H9 (cell line): ENCODE results near the gene ARID3A. TPM values are rescaled to one million over a fixed set of nuclear protein-coding genes. Genes with fewer than 3 reads are reported as not detected.

Experiments used
- DNase-seq: peaks from one replicate; pipeline ENCODE4 v3.0.0-alpha.2; 2017
- H2AFZ ChIP-seq: one replicate; pipeline ENCODE4 v1.6.1; 2013; ENCODE audit warnings: mild to moderate bottlenecking, low read length, control low read depth, moderate library complexity
- H2AK5ac ChIP-seq: 2 replicates; pipeline ENCODE4 v1.6.1; 2013; ENCODE audit warnings: low read length, control low read depth, mixed read lengths; ENCODE audit not compliant: insufficient read length
- H2BK120ac ChIP-seq: one replicate; pipeline ENCODE4 v1.6.1; 2013; ENCODE audit warnings: low read depth, mild to moderate bottlenecking, low read length, control low read depth, inconsistent platforms; ENCODE audit not compliant: poor library complexity, severe bottlenecking
- H2BK12ac ChIP-seq: 2 replicates; pipeline ENCODE4 v1.6.1; 2013; ENCODE audit warnings: low read length, control low read depth, mixed read lengths, low read depth; ENCODE audit not compliant: insufficient read length
- H2BK15ac ChIP-seq: 2 replicates; pipeline ENCODE4 v1.6.1; 2013; ENCODE audit warnings: low read depth, low read length, control low read depth
- H2BK20ac ChIP-seq: one replicate; pipeline ENCODE4 v1.6.1; 2013; ENCODE audit warnings: low read depth, mild to moderate bottlenecking, low read length, control low read depth, inconsistent platforms; ENCODE audit not compliant: poor library complexity, severe bottlenecking
- H2BK5ac ChIP-seq: 2 replicates; pipeline ENCODE4 v1.6.1; 2013; ENCODE audit warnings: low read length, control low read depth, mixed read lengths; ENCODE audit not compliant: insufficient read length
- H3K14ac ChIP-seq: 2 replicates; pipeline ENCODE4 v1.6.1; 2013; ENCODE audit warnings: low read length, control low read depth; ENCODE audit not compliant: insufficient read depth
- H3K18ac ChIP-seq: 2 replicates; pipeline ENCODE4 v1.6.1; 2013; ENCODE audit warnings: low read depth, mild to moderate bottlenecking, mixed read lengths, low read length, control low read depth; ENCODE audit not compliant: insufficient read length
- H3K23ac ChIP-seq: 2 replicates; pipeline ENCODE4 v1.6.1; 2013; ENCODE audit warnings: low read length, control low read depth, mixed read lengths, low read depth; ENCODE audit not compliant: insufficient read length
- H3K23me2 ChIP-seq: 2 replicates; pipeline ENCODE4 v1.6.1; 2013; ENCODE audit warnings: low read depth, mild to moderate bottlenecking, mixed read lengths, low read length, control low read depth; ENCODE audit not compliant: insufficient read length, poor library complexity, severe bottlenecking
- H3K27ac ChIP-seq: 2 replicates; pipeline ENCODE4 v1.5.1; 2013; ENCODE audit warnings: low read length, control low read depth, mixed read lengths, low read depth; ENCODE audit not compliant: insufficient read length
- H3K27me3 ChIP-seq: 2 replicates; pipeline ENCODE4 v1.6.1; 2013; ENCODE audit warnings: low read length, control low read depth, inconsistent platforms; ENCODE audit not compliant: insufficient read depth
- H3K4ac ChIP-seq: 2 replicates; pipeline ENCODE4 v1.6.1; 2013; ENCODE audit warnings: low read depth, mild to moderate bottlenecking, control low read depth, inconsistent platforms, low read length, moderate library complexity
- H3K4me1 ChIP-seq: 2 replicates; pipeline ENCODE4 v1.6.1; 2013; ENCODE audit warnings: low read length, control low read depth, inconsistent platforms; ENCODE audit not compliant: insufficient read depth
- H3K4me2 ChIP-seq: 2 replicates; pipeline ENCODE4 v1.6.1; 2013; ENCODE audit warnings: low read length, control low read depth, mixed read lengths; ENCODE audit not compliant: insufficient read length, insufficient read depth
- H3K56ac ChIP-seq: 2 replicates; pipeline ENCODE4 v1.6.1; 2013; ENCODE audit warnings: low read depth, mild to moderate bottlenecking, mixed read lengths, low read length, control low read depth; ENCODE audit not compliant: insufficient read length
- H3K79me1 ChIP-seq: 2 replicates; pipeline ENCODE4 v1.6.1; 2013; ENCODE audit warnings: low read depth, mild to moderate bottlenecking, moderate library complexity, low read length, control low read depth, inconsistent platforms; ENCODE audit not compliant: insufficient read depth, poor library complexity, severe bottlenecking
- H3K79me2 ChIP-seq: 2 replicates; pipeline ENCODE4 v1.6.1; 2013; ENCODE audit warnings: low read length, control low read depth, inconsistent platforms; ENCODE audit not compliant: insufficient read depth
- H3K9ac ChIP-seq: 2 replicates; pipeline ENCODE4 v1.6.1; 2013; ENCODE audit warnings: low read length, control low read depth, mixed read lengths; ENCODE audit not compliant: insufficient read length; ENCODE audit errors: extremely low read depth
- H3K9me3 ChIP-seq: one replicate; pipeline ENCODE4 v1.6.1; 2013; ENCODE audit warnings: low read depth, low read length, inconsistent platforms; ENCODE audit not compliant: control insufficient read depth
- H3T11ph ChIP-seq: one replicate; pipeline ENCODE4 v1.6.1; 2013; ENCODE audit warnings: mild to moderate bottlenecking, low read length, control low read depth, inconsistent platforms
- H4K20me1 ChIP-seq: one replicate; pipeline ENCODE4 v1.6.1; 2013; ENCODE audit not compliant: control insufficient read depth, insufficient read length, insufficient read depth
- H4K5ac ChIP-seq: 2 replicates; pipeline ENCODE4 v1.6.1; 2013; ENCODE audit warnings: low read depth, mild to moderate bottlenecking, mixed read lengths, low read length, control low read depth; ENCODE audit not compliant: insufficient read length
- H4K8ac ChIP-seq: replicated peaks from 2 replicates; pipeline ENCODE4 v1.6.1; 2013; ENCODE audit warnings: low read length, control low read depth, mixed read lengths, low read depth; ENCODE audit not compliant: insufficient read length
- H4K91ac ChIP-seq: 2 replicates; pipeline ENCODE4 v1.6.1; 2013; ENCODE audit warnings: low read depth, mild to moderate bottlenecking, moderate library complexity, mixed read lengths, low read length, control low read depth; ENCODE audit not compliant: insufficient read length
- H3K27ac Mint-ChIP-seq, 3 experiments: 2 replicates in 2 of 3; 3 replicates in 1 of 3; pipeline ENCODE4 v1.8.0; 2020 to 2021; ENCODE audit warnings: mixed read lengths in 3 of 3, mild to moderate bottlenecking in 1 of 3, moderate library complexity in 1 of 3
- H3K27me3 Mint-ChIP-seq: 2 replicates; pipeline ENCODE4 v1.8.0; 2021; ENCODE audit warnings: low read depth, mild to moderate bottlenecking, moderate library complexity, mixed read lengths
- H3K36me3 Mint-ChIP-seq, 3 experiments: 2 replicates in 2 of 3; 3 replicates in 1 of 3; pipeline ENCODE4 v1.8.0; 2020 to 2021; ENCODE audit warnings: low read depth in 3 of 3, mixed read lengths in 3 of 3; ENCODE audit not compliant: insufficient read depth in 1 of 3
- H3K4me1 Mint-ChIP-seq, 2 experiments: 2 replicates each; pipeline ENCODE4 v1.8.0; 2020; ENCODE audit warnings: mixed read lengths in 2 of 2
- H3K4me3 Mint-ChIP-seq, 2 experiments: 2 replicates in 1 of 2; 3 replicates in 1 of 2; pipeline ENCODE4 v1.8.0; 2020 to 2021; ENCODE audit warnings: mild to moderate bottlenecking in 2 of 2, mixed read lengths in 2 of 2, moderate library complexity in 1 of 2
- H3K9me3 Mint-ChIP-seq, 2 experiments: 2 replicates in 1 of 2; 3 replicates in 1 of 2; pipeline ENCODE4 v1.8.0; 2020; ENCODE audit warnings: mild to moderate bottlenecking in 2 of 2, mixed read lengths in 2 of 2, moderate library complexity in 1 of 2
- WGBS: extraction: QIAGEN DNeasy Blood & Tissue Kit; methylation state at CpG from one replicate; pipeline ENCODE4 v1.1.7; 2013; ENCODE audit warnings: missing lambda C conversion rate, low lambda C conversion rate, mixed read lengths; ENCODE audit not compliant: insufficient read length; ENCODE audit errors: extremely low coverage; 5-methylcytosine and 5-hydroxymethylcytosine counted together
- total RNA-seq: library from RNA; stranded (reverse); gene quantifications from 2 replicates; pipeline ENCODE4 v1.2.1, GENCODE V29; 2021
- TF ChIP-seq, protein P1 (sequence below): fragments of 200-600 bp; sonication (generic); conservative IDR thresholded peaks from 3 replicates; pipeline ENCODE4 v1.8.0; 2021; ENCODE audit warnings: antibody characterized with exemption, mild to moderate bottlenecking

Gene ARID3A
- total RNA-seq, 1 experiment from 2014 or later = 98.3 TPM

DNA sequence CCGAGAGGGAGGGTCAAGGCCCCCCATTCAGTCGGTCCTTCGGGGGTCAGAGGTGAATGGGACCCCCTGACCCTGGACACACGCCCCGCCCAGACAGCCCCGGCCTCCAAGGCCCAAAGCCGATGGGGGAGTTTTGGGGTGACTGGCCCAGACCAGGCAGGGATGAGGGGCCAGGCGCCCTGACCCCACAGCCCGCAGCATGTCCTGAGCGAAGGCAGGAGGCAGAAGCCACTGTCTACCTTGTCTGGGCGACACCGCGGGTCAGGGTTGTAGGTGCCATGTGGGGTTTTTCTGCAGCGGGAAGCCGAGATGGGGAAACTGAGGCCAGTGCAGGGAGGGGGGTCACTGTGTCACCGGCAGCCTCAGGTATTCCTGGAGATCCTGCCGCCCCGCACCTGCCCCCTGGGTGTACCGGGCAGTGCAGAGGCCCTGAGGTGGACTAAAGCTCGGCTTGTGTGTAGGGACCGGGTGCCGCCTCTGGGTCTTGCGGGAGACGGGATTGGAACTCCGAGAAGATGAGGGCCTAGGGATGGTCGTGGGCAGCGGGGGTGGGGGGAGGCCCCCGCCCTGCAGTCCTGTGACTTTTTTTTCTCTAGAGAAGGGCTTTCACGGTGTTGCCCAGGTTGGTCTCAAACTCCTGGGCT lies 8.5 kb downstream of the ARID3A start:
- Mint-ChIP-seq H3K9me3 (no peaks in the 10 kb centered on the region), H3K36me3 (peaks cover 11 to 53% (median 40%) of the 10 kb centered on the region in 3 experiments), H3K4me1 (peaks cover 8 to 11% of the 10 kb centered on the region in 2 experiments; a peak in 2 of 4 replicates), H3K27me3 (no peaks in the 10 kb centered on the region), H3K27ac (no peak overlapping the region; a peak in 1 of 7 replicates), H3K4me3 (no peak overlapping the region)
- Histone ChIP-seq H4K20me1 (no peaks in the 10 kb centered on the region), H2BK15ac (0 out of 2 replicates have a peak overlapping the region, but pooled peaks have one; percentile 57), H3K18ac (no peak overlapping the region), H2AK5ac (no peak overlapping the region), H2BK5ac (no peak overlapping the region), H3K4me2 (no peak overlapping the region), H4K5ac (no peak overlapping the region), H3T11ph (no peak overlapping the region), H3K23ac (no peak overlapping the region), H3K27me3 (no peaks in the 10 kb centered on the region), H3K23me2 (no peaks in the 10 kb centered on the region), H4K91ac (no peak overlapping the region), H4K8ac (no peak overlapping the region), H3K4me1 (no peaks in the 10 kb centered on the region), H3K9me3 (no peaks in the 10 kb centered on the region), H3K9ac (no peak overlapping the region), H2BK120ac (no peak overlapping the region), H3K56ac (no peak overlapping the region), H3K4ac (no peak overlapping the region), H3K79me2 (peaks cover 7% of the 10 kb centered on the region; the same call in 1 of the 2 replicates), H3K79me1 (peaks cover 2% of the 10 kb centered on the region), H2AFZ (no peak overlapping the region), H2BK20ac (no peak overlapping the region), H2BK12ac (no peak overlapping the region), H3K14ac (no peak overlapping the region; the same call in 1 of the 2 replicates), H3K27ac (no peak overlapping the region)
- WGBS = no CpG with 5 or more reads among the region's 29 CpGs
- TF ChIP-seq, protein P1, sequence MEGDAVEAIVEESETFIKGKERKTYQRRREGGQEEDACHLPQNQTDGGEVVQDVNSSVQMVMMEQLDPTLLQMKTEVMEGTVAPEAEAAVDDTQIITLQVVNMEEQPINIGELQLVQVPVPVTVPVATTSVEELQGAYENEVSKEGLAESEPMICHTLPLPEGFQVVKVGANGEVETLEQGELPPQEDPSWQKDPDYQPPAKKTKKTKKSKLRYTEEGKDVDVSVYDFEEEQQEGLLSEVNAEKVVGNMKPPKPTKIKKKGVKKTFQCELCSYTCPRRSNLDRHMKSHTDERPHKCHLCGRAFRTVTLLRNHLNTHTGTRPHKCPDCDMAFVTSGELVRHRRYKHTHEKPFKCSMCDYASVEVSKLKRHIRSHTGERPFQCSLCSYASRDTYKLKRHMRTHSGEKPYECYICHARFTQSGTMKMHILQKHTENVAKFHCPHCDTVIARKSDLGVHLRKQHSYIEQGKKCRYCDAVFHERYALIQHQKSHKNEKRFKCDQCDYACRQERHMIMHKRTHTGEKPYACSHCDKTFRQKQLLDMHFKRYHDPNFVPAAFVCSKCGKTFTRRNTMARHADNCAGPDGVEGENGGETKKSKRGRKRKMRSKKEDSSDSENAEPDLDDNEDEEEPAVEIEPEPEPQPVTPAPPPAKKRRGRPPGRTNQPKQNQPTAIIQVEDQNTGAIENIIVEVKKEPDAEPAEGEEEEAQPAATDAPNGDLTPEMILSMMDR = no peak
- no peak for DNase-seq
